ENCODE measurements around the gene TMEM143.

DNA sequence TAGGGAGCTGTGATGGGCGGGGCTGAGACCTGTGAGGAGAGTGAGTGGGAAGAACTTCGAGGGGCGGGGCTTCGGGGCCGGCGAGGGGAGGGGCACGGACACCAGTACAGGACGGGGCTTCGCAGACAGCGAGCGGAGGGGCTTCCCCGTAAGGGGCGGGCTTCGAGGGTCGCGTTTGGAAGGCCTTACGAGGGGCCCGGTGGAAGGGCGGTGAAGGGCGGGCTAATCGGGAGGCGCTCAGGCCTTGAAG lies 42.4 kb downstream of the TMEM143 start:
- TF ChIP-seq POLR2AphosphoS5 (IDR thresholded peaks at IDR 0.05) (no peak), POLR2A (IDR thresholded peaks at IDR 0.05) (no peak)
- TF ChIP-seq, protein P1, sequence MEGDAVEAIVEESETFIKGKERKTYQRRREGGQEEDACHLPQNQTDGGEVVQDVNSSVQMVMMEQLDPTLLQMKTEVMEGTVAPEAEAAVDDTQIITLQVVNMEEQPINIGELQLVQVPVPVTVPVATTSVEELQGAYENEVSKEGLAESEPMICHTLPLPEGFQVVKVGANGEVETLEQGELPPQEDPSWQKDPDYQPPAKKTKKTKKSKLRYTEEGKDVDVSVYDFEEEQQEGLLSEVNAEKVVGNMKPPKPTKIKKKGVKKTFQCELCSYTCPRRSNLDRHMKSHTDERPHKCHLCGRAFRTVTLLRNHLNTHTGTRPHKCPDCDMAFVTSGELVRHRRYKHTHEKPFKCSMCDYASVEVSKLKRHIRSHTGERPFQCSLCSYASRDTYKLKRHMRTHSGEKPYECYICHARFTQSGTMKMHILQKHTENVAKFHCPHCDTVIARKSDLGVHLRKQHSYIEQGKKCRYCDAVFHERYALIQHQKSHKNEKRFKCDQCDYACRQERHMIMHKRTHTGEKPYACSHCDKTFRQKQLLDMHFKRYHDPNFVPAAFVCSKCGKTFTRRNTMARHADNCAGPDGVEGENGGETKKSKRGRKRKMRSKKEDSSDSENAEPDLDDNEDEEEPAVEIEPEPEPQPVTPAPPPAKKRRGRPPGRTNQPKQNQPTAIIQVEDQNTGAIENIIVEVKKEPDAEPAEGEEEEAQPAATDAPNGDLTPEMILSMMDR (IDR thresholded peaks at IDR 0.05 in 8 of 11, conservative IDR thresholded peaks at IDR 0.05 in 3 of 11): no peak
